ENCODE measurements around the gene THSD7A. TPM values are rescaled to one million over a fixed set of nuclear protein-coding genes. Genes with fewer than 3 reads are reported as not detected.
A peak's percentile ranks its signal among the peaks of the same experiment; 100 is the strongest.

THSD7A gene
- total RNA-seq, 3 donors from 2014 or later (not counting 1 experiment from before 2014, with no cell fraction given) = 0.29 to 8.6 TPM; not detected in 1

DNA sequence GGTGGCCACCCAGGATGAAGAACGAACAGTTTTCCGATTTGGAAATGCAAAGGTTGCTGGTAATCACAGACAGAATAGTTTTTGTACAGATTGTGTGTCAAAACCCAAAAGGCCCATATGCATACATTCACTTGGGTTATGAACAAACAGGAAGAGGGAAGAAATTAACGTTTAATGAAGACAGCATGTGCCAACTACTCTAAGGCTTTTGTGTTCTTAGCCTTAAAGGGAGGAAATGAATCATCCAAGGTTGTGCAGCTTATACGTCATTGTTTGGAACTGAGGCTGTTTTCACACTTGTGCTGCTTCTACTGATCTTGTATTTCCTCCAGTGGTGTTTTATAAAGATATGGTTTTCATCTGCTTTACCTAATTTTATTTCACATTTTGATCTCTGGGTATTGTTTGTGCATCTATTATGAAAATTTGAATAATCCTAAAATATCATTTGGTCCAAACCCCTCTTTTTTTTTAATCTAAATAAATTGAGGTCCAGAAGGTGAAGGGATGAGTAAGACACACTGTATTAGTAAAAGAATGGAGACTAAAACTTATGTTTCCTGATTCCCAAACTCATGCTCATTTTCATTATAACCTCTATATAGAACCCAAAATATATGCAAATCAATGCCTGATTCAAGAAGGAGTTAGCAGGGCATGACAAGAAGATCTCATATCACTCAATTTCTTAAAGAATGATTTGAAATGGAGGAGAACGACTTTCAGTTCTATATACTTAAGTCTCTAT lies 373.1 kb downstream of the THSD7A start:
- no peaks in the 10 kb centered on the region for H3K4me1 Mint-ChIP-seq
- peaks cover 6 to 13% of the 10 kb centered on the region in 2 donors for H3K9me3 Mint-ChIP-seq
- no peaks in the 10 kb centered on the region for H3K27me3 Mint-ChIP-seq (ENCODE audit: low read depth in 2 of 2)
- no peaks in the 10 kb centered on the region for H3K36me3 Mint-ChIP-seq
- intact Hi-C loops (cut with micrococcal nuclease) = no loop called here
- Histone ChIP-seq H3K27ac (ENCODE audit: low read length) (no peak overlapping the region), H3K36me3 (ENCODE audit: control insufficient read depth, insufficient read depth, low read length) (no peaks in the 10 kb centered on the region), H3K9me3 (ENCODE audit: control insufficient read depth, insufficient read depth, low read length) (no peaks in the 10 kb centered on the region), H3K27me3 (ENCODE audit: control insufficient read depth, insufficient read depth, low read length) (no peaks in the 10 kb centered on the region), H3K4me3 (ENCODE audit: low read length) (no peak overlapping the region), H3K4me1 (ENCODE audit: control insufficient read depth, insufficient read depth, low read length) (no peaks in the 10 kb centered on the region)
- ATAC-seq (peak in 1 of 3 donors; percentile 32), DNase-seq (no peak)
- WGBS (ENCODE audit: insufficient coverage) = 23% methylated on average over 2 of the region's 5 CpGs
- H3K4me3 Mint-ChIP-seq = no peak overlapping the region
- H3K27ac Mint-ChIP-seq = no peak overlapping the region
- TF ChIP-seq, protein P1, sequence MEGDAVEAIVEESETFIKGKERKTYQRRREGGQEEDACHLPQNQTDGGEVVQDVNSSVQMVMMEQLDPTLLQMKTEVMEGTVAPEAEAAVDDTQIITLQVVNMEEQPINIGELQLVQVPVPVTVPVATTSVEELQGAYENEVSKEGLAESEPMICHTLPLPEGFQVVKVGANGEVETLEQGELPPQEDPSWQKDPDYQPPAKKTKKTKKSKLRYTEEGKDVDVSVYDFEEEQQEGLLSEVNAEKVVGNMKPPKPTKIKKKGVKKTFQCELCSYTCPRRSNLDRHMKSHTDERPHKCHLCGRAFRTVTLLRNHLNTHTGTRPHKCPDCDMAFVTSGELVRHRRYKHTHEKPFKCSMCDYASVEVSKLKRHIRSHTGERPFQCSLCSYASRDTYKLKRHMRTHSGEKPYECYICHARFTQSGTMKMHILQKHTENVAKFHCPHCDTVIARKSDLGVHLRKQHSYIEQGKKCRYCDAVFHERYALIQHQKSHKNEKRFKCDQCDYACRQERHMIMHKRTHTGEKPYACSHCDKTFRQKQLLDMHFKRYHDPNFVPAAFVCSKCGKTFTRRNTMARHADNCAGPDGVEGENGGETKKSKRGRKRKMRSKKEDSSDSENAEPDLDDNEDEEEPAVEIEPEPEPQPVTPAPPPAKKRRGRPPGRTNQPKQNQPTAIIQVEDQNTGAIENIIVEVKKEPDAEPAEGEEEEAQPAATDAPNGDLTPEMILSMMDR (IDR thresholded peaks at IDR 0.05) = no peak

DNA sequence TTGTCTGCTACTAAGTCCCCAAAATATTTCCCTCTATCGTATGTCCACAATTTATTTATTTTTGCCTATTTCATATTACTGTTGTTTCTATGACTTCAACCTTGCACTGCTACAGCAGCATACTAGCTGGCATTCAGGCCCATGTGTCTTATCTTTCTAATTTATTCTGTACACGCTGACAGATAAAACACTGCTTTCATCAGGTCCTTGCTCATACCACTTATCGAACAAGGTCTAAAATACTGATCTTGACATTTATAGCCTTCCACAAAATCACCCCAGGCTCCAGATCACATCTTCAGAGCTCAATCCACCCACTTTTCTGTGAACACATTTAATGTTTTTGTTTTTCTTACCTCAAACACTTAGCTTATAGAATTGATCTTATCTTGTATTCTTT lies 374.6 kb downstream of the THSD7A start:
- Mint-ChIP-seq H3K27me3 (ENCODE audit: low read depth in 2 of 2) (no peaks in the 10 kb centered on the region), H3K4me1 (no peaks in the 10 kb centered on the region)
- intact Hi-C loops (cut with micrococcal nuclease) = no loop called here

DNA sequence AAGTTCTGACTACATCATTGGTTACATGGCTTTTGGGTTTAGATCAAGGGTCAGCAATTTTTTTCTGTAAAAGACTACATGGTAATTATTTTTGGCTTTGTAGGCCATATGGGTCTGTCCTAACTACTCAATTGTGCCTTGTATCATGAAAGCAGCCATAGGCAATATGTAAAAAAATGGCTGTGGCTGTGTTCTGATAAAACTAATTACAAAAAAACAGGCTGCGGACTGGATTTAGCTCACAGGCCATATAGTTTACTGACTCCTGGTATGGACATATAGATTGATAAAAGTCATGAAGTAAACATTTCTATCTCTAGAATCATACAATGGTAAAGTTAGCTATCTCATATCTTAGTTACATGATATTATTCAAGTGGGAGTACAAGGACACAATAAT lies 375.4 kb downstream of the THSD7A start:
- ATAC-seq (no peak), DNase-seq (no peak)
- Histone ChIP-seq H3K27me3 (ENCODE audit: control insufficient read depth, insufficient read depth, low read length) (no peaks in the 10 kb centered on the region), H3K36me3 (ENCODE audit: control insufficient read depth, insufficient read depth, low read length) (no peaks in the 10 kb centered on the region), H3K4me3 (ENCODE audit: low read length) (no peak overlapping the region), H3K9me3 (ENCODE audit: control insufficient read depth, insufficient read depth, low read length) (no peaks in the 10 kb centered on the region), H3K4me1 (ENCODE audit: control insufficient read depth, insufficient read depth, low read length) (no peaks in the 10 kb centered on the region), H3K27ac (ENCODE audit: low read length) (no peak overlapping the region)
- Mint-ChIP-seq H3K27ac (no peak overlapping the region), H3K36me3 (no peaks in the 10 kb centered on the region), H3K27me3 (ENCODE audit: low read depth in 2 of 2) (no peaks in the 10 kb centered on the region), H3K9me3 (peaks cover 5 to 13% of the 10 kb centered on the region in 2 donors), H3K4me1 (no peaks in the 10 kb centered on the region), H3K4me3 (no peak overlapping the region)
- intact Hi-C loops (cut with micrococcal nuclease) = no loop called here
- WGBS (ENCODE audit: insufficient coverage) = no CpG with 5 or more reads among the region's 1 CpG
- TF ChIP-seq, protein P1 (IDR thresholded peaks at IDR 0.05) = no peak

More for the DNA sequence above, 374.6 kb downstream of the THSD7A start:
- H3K9me3 ChIP-seq (ENCODE audit: control insufficient read depth, insufficient read depth, low read length) = no peaks in the 10 kb centered on the region
- DNase-seq (no peak), ATAC-seq (no peak)
- 96% methylated on average over 3 of the region's 3 CpGs for WGBS (ENCODE audit: insufficient coverage)
- no peaks in the 10 kb centered on the region for H3K27me3 ChIP-seq (ENCODE audit: control insufficient read depth, insufficient read depth, low read length)
- TF ChIP-seq, protein P1 (IDR thresholded peaks at IDR 0.05) = no peak
- Mint-ChIP-seq H3K4me3 (no peak overlapping the region), H3K27ac (no peak overlapping the region), H3K9me3 (peaks cover 5 to 13% of the 10 kb centered on the region in 2 donors), H3K36me3 (no peaks in the 10 kb centered on the region)
- H3K36me3 ChIP-seq (ENCODE audit: control insufficient read depth, insufficient read depth, low read length) = no peaks in the 10 kb centered on the region
- no peak overlapping the region for H3K4me3 ChIP-seq (ENCODE audit: low read length)
- H3K27ac ChIP-seq (ENCODE audit: low read length) = no peak overlapping the region
- no peaks in the 10 kb centered on the region for H3K4me1 ChIP-seq (ENCODE audit: control insufficient read depth, insufficient read depth, low read length)

DNA sequence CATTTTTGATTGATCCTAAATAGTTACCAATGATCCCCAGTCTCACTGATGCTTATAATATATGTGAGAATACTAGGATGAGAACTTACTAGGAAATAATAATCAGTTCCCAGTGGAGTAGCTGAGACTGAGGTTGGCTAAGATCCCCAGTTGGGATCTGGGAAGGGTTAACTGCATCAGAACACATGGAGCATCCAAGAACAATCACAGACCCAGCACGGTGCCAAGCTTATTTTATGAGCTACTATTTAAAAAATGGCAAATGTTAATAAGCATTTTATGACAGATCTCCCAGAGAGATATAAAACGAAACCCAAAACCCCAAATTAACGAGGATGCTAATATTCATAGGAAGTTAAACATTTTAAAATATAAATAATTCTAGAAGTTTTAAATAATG lies 379.5 kb downstream of the THSD7A start:
- no peaks in the 10 kb centered on the region for H3K27me3 ChIP-seq (ENCODE audit: control insufficient read depth, insufficient read depth, low read length)
- intact Hi-C loops (cut with micrococcal nuclease) = no loop called here
- H3K4me3 ChIP-seq (ENCODE audit: low read length) = no peak overlapping the region
- Mint-ChIP-seq H3K36me3 (no peaks in the 10 kb centered on the region), H3K9me3 (peaks cover 2 to 5% of the 10 kb centered on the region in 2 donors), H3K27me3 (ENCODE audit: low read depth in 2 of 2) (no peaks in the 10 kb centered on the region), H3K4me3 (no peak overlapping the region), H3K27ac (no peak overlapping the region), H3K4me1 (no peaks in the 10 kb centered on the region)
- WGBS (ENCODE audit: insufficient coverage) = 86% methylated on average over 1 of the region's 3 CpGs
- H3K27ac ChIP-seq (ENCODE audit: low read length) = no peak overlapping the region
- H3K9me3 ChIP-seq (ENCODE audit: control insufficient read depth, insufficient read depth, low read length) = no peaks in the 10 kb centered on the region
- H3K4me1 ChIP-seq (ENCODE audit: control insufficient read depth, insufficient read depth, low read length) = no peaks in the 10 kb centered on the region
- TF ChIP-seq, protein P1 (IDR thresholded peaks at IDR 0.05) = no peak
- no peaks in the 10 kb centered on the region for H3K36me3 ChIP-seq (ENCODE audit: control insufficient read depth, insufficient read depth, low read length)
- DNase-seq = no peak
- no peak for ATAC-seq

All from natural killer cell (primary cell).